Measurements from ENCODE around the gene ATP5F1C.

DNA sequence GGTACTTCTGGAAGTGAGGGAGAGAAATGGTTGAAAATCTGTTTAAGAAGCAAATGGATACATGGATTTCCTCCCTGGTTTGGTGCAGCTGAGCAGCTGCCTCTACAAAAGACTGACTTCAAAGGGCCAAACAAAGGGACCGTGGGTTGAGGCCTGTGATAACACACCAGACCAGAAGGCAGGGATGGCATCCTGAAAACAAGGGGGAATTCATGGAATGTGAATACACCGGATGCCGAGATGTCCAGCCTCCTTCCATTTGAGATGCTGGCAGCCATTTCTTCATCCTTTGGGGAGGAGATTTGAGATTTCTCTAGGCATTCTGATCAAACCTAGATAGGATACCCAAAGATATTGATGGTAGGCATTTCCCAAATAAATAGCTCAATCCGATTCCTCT is 67.2 kb downstream of the ATP5F1C start:
- TF ChIP-seq, protein P1, sequence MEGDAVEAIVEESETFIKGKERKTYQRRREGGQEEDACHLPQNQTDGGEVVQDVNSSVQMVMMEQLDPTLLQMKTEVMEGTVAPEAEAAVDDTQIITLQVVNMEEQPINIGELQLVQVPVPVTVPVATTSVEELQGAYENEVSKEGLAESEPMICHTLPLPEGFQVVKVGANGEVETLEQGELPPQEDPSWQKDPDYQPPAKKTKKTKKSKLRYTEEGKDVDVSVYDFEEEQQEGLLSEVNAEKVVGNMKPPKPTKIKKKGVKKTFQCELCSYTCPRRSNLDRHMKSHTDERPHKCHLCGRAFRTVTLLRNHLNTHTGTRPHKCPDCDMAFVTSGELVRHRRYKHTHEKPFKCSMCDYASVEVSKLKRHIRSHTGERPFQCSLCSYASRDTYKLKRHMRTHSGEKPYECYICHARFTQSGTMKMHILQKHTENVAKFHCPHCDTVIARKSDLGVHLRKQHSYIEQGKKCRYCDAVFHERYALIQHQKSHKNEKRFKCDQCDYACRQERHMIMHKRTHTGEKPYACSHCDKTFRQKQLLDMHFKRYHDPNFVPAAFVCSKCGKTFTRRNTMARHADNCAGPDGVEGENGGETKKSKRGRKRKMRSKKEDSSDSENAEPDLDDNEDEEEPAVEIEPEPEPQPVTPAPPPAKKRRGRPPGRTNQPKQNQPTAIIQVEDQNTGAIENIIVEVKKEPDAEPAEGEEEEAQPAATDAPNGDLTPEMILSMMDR (IDR thresholded peaks at IDR 0.05): no peak
- no peak for TF ChIP-seq POLR2A (IDR thresholded peaks at IDR 0.05)
